ENCODE results near the gene CYGB. TPM values are rescaled to one million over a fixed set of nuclear protein-coding genes. Genes with fewer than 3 reads are reported as not detected.

Gene CYGB
- total RNA-seq, 1 donor from 2014 or later, result 10.1 TPM

DNA sequence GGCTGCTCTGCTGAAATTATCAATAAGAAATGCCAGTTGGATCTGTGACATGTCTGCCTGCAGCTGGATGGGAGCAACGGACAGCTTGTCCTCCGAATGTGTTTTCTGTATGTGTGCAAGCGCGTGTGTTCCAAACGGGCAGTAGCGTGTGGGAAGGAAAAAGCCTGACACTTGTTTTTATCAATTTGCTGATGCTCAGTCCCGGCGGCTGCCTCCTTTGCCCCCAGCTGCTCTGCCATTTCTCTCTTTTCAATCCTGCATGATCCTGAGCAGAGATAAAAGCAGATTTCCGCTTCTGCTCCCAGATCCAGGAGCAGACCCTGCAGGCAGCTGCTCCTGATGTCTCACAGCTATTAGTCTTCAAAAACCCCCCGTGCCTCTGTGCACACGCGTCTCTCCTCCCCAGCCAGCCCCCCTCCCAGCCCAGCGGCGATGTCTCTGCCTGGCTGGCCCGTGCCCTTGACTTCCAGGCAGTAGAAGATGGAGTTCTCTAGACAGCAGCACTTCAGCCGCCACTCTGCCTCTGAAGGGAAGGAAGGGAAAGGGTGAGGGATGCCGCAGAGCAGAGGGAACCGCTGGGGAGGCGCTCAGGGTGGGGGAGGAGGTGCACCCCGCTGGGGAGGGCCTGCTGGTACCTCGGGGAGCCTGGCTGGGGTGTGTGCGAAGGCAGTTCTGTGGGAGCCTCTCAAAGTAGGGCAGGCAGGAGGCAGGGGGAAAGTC is 6.5 kb upstream of the CYGB start:
- DNase-seq (ENCODE audit: low spot score in 2 of 2, unreplicated experiment in 2 of 2), result peak in 1 of 2 experiments; percentile 60
- H3K27ac Mint-ChIP-seq, result peak overlapping the region; percentile 93
- H3K27me3 Mint-ChIP-seq (ENCODE audit: low read depth), result peaks cover 12% of the 10 kb centered on the region
- H3K36me3 Mint-ChIP-seq, result no peaks in the 10 kb centered on the region
- H3K4me3 Mint-ChIP-seq, result peak overlapping the region; percentile 54
- peaks cover 49% of the 10 kb centered on the region for H3K4me1 Mint-ChIP-seq
- no peak for TF ChIP-seq CTCF (IDR thresholded peaks at IDR 0.05; ENCODE audit: unreplicated experiment)
- H3K9me3 Mint-ChIP-seq, result no peaks in the 10 kb centered on the region

DNA sequence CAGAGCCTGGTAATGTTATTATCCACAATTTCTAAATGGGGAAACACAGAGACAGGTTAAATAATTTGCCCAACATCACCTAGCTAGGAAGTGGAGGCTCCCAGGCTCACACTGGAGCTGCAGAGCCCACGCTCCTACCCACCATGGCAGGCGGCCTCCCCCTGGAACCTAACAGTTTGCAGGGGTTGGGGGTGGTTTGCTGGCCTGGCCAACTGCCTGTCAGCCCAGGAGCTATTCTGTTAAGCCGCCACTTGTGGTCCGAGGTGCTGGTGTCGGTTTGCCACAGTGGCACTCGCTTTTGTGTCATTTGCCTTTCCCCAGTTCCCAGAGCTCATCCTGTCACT is 5.9 kb upstream of the CYGB start:
- Mint-ChIP-seq H3K27me3 (ENCODE audit: low read depth) (peaks cover 17% of the 10 kb centered on the region), H3K9me3 (no peaks in the 10 kb centered on the region), H3K27ac (peak overlapping the region; percentile 93), H3K36me3 (no peaks in the 10 kb centered on the region), H3K4me1 (peaks cover 54% of the 10 kb centered on the region), H3K4me3 (no peak overlapping the region)
- no peak for TF ChIP-seq CTCF (IDR thresholded peaks at IDR 0.05; ENCODE audit: unreplicated experiment)
- DNase-seq (ENCODE audit: low spot score in 2 of 2, unreplicated experiment in 2 of 2), result no peak

GRCh38 chr17:76542984-76543383 is 5.5 kb upstream of the CYGB start:
- Mint-ChIP-seq H3K4me3 (no peak overlapping the region), H3K4me1 (peaks cover 56% of the 10 kb centered on the region), H3K27ac (no peak overlapping the region), H3K27me3 (ENCODE audit: low read depth) (peaks cover 20% of the 10 kb centered on the region), H3K36me3 (no peaks in the 10 kb centered on the region), H3K9me3 (no peaks in the 10 kb centered on the region)
- TF ChIP-seq CTCF (IDR thresholded peaks at IDR 0.05; ENCODE audit: unreplicated experiment), result no peak
- no peak for DNase-seq (ENCODE audit: low spot score in 2 of 2, unreplicated experiment in 2 of 2)

DNA sequence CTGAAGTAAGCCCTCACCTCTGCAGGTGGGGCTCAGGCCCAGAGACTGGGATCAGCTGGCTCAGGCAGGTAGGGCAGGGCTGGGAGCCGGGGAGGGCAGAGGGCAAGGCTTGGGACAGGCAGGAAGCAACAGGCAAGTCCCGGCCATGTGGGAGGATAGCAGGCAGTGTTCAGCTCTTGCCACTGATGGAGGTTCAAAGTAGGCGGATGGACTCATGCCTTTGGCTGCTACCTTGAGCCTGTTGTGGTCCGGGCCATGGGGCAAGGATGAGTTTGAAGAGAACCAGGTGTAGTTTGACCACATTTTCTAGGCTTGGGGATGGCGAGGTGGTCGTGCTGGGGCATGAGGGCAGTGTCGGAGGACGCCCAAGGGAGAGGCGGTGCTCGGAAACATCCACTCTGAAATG is 5.1 kb upstream of the CYGB start:
- DNase-seq (ENCODE audit: low spot score in 2 of 2, unreplicated experiment in 2 of 2), result no peak
- H3K36me3 Mint-ChIP-seq, result no peaks in the 10 kb centered on the region
- no peaks in the 10 kb centered on the region for H3K9me3 Mint-ChIP-seq
- peaks cover 20% of the 10 kb centered on the region for H3K27me3 Mint-ChIP-seq (ENCODE audit: low read depth)
- H3K4me3 Mint-ChIP-seq, result no peak overlapping the region
- H3K27ac Mint-ChIP-seq, result no peak overlapping the region
- no peak for TF ChIP-seq CTCF (IDR thresholded peaks at IDR 0.05; ENCODE audit: unreplicated experiment)
- H3K4me1 Mint-ChIP-seq, result peaks cover 56% of the 10 kb centered on the region

DNA sequence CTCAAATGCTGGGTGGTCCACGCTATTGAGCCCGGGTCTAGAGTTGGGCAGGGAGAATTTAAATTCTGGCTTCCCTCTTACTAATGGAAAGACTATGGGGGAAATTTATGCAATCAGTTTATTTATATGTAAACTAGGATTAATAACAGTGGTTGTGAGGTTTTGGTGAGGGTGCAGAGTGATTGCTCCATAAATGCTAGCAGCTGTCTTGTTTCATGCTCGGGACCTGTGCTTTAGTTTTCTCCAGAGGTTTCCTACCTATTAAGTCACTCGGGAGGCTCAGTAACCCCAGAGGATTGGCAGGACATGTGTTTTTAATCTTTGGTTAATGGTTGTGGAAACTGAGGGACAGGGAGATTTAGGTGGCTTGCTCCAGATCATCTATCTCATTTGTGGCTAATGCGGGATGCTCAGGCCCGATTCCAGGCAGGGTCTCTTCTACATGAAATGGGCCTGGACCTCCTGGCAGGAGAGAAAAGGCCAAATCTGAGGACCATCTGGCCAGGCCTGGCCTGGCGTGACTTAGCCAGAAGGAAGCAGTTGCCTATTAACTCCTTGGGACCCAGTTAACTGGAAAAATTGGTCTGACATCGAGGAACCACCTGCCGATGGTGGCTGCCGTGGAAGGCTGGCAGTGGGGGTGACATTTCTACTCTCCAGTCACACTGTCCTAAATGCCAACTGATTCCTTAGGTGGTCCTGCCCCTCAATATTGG is 4.4 kb upstream of the CYGB start:
- H3K27me3 Mint-ChIP-seq (ENCODE audit: low read depth), result peaks cover 23% of the 10 kb centered on the region
- DNase-seq (ENCODE audit: low spot score in 2 of 2, unreplicated experiment in 2 of 2), result no peak
- no peak for TF ChIP-seq CTCF (IDR thresholded peaks at IDR 0.05; ENCODE audit: unreplicated experiment)
- peaks cover 56% of the 10 kb centered on the region for H3K4me1 Mint-ChIP-seq
- H3K36me3 Mint-ChIP-seq, result no peaks in the 10 kb centered on the region
- H3K9me3 Mint-ChIP-seq, result no peaks in the 10 kb centered on the region
- H3K27ac Mint-ChIP-seq, result no peak overlapping the region
- no peak overlapping the region for H3K4me3 Mint-ChIP-seq

All from mesothelial cell of epicardium (in vitro differentiated cells).